RWPE1 (cell line): ENCODE results near the gene SNAPC4.

Source experiments
- CTCF ChIA-PET: fragments of 350-600 bp; sonication (Branson Sonifier 250); formaldehyde crosslinking; extraction: SDS; loops from one replicate; lab custom pipeline; 2021; lab: Yijun Ruan, JAX
- POLR2A ChIA-PET: fragments of 400-600 bp; formaldehyde crosslinking; extraction: SDS; loops from one replicate; lab custom pipeline; 2020; ENCODE audit warnings: antibody characterized with exemption; ENCODE audit not compliant: low non-redundant PET; lab: Yijun Ruan, JAX
- DNase-seq: peaks from one replicate; pipeline ENCODE4 v3.0.0; 2012; ENCODE audit warnings: low spot score
- H3K27ac ChIP-seq: fragments of 450-650 bp; 2 replicates; pipeline ENCODE4 v1.5.1; 2017
- TF ChIP-seq, protein P1 (sequence below): fragments of 450-650 bp; conservative IDR thresholded peaks from 2 replicates; pipeline ENCODE4 v1.5.1; 2017; ENCODE audit warnings: low read depth, mild to moderate bottlenecking

Gene SNAPC4

DNA sequence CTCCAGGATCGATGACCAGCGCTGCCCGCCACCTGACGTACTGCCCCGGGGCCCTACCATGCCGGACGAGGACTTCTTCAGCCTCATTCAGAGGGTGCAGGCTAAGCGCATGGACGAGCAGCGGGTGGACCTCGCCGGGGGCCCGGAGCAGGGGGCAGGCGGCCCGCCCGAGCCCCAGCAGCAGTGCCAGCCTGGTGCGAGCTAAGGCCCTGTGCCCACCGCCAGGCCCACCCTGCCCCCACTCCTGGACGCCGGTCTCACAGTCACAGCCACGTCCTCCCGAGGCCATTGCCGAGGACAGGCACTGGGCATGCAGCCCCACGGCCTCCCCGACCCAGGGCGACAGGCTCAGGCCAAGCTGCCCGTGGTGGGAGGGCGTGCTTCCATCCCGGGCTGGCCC is 42.0 kb downstream of the SNAPC4 start:
- TF ChIP-seq, protein P1, sequence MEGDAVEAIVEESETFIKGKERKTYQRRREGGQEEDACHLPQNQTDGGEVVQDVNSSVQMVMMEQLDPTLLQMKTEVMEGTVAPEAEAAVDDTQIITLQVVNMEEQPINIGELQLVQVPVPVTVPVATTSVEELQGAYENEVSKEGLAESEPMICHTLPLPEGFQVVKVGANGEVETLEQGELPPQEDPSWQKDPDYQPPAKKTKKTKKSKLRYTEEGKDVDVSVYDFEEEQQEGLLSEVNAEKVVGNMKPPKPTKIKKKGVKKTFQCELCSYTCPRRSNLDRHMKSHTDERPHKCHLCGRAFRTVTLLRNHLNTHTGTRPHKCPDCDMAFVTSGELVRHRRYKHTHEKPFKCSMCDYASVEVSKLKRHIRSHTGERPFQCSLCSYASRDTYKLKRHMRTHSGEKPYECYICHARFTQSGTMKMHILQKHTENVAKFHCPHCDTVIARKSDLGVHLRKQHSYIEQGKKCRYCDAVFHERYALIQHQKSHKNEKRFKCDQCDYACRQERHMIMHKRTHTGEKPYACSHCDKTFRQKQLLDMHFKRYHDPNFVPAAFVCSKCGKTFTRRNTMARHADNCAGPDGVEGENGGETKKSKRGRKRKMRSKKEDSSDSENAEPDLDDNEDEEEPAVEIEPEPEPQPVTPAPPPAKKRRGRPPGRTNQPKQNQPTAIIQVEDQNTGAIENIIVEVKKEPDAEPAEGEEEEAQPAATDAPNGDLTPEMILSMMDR = no peak
- ChIA-PET CTCF (interaction anchor here (1.0 kb wide), 1 partner anchor 18 kb away, joined by 3 read pairs; no protein-coding TSS in a partner anchor), POLR2A (no interaction called here)
- DNase-seq = no peak
- peak overlapping the region; percentile 30 for H3K27ac ChIP-seq

DNA sequence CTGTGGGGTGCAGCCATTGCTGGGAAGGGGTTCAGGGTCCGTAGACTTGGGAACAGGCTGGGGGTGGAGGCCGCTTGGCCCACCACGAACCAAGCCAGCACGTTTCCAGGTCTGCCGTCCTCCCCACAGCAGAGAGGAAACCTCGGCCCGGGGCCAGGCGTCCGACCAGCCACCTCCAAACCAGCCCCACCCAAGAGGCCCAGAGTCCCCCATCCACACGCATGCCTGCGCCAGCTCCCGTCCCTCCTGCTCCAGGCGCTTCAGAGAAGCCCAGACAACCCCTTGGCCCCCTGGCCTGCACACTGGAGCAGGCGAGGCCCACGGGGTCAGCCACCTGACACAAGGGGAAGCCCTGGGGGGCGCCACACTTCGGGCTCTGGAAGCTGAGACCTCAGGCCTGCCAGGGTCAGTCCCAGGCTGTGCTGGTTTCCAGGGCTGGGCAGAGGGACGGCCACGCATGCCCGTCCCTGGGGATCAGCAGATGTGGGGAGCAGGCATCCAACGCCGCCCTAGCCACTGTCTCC is 42.7 kb downstream of the SNAPC4 start:
- no peak for DNase-seq
- TF ChIP-seq, protein P1 = no peak
- ChIA-PET CTCF (interaction anchor here (0.6 kb wide), 1 partner anchor 185 kb away, joined by 4 read pairs; no protein-coding TSS in a partner anchor), POLR2A (no interaction called here)
- peak overlapping the region; percentile 30; the same call in 1 of the 2 replicates for H3K27ac ChIP-seq

DNA sequence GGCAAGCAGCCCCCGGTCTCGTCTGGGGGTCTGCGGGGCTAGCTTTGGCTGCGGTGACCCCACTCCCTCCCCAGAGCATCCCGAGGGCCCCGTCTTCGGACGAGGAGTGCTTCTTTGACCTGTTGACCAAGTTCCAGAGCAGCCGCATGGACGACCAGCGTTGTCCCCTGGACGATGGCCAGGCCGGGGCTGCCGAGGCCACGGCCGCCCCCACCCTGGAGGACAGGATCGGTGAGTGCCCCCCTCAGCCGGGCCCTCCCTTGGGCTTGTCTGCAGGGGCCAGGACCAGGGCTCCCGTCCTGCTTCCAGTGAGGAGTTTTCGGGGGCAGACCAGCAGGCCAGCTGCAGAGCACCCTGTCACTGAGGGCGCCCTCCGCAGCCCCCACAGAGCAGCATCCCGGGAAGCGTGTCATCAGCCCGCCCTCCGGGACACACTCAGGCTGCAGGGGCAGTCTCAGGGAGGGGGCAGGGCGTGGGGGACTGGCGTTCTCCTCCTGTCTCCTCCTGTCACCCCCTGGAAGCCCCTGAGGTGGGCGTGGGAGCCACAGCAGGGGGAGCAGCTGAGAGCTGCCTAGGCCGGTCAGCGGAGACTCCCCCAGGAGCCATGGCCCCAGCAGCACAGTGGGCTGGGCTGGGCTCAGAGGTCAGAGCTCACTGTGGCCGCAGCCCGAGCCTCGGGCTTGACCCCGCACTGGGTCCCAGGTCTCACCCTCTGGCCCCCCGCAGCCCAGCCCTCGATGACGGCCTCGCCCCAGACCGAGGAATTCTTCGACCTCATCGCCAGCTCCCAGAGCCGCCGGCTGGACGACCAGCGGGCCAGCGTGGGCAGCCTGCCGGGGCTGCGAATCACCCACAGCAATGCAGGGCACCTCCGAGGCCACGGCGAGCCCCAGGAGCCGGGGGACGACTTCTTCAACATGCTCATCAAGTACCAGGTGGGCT is 44.1 kb downstream of the SNAPC4 start:
- ChIA-PET CTCF (interaction anchor here (0.6 to 0.8 kb wide), 4 partner anchors 10 to 514 kb away, joined by 3 to 5 read pairs (median 3); no protein-coding TSS in a partner anchor), POLR2A (interaction anchor here (0.6 kb wide), 1 partner anchor 10 kb away, joined by 3 read pairs; no protein-coding TSS in a partner anchor)
- no peak overlapping the region for H3K27ac ChIP-seq
- no peak for DNase-seq
- TF ChIP-seq, protein P1 = no peak

DNA sequence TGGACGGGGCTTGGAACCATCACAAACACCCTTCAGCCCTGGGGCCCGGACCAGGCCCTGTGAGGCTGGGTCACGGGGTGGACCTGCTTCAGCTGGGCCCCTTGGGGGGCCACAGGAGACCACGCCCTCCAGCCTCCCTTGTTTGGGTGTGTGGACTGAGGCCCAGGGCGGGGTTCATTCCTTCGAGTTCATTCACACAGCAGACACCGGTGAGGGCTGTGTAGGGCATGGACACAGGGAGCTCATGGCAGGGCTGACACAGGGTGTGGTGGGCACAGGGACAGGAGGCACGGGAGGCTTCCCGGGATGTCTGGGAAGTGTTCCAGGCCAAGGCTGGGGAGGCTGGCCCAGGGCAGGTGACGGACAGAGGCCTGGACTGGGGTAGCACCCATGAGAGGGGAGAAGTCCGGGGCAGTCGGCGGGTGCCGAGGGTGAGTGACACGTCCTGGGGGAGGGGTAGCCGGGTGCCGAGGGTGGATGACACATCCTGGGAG is 45.3 kb downstream of the SNAPC4 start:
- peak; percentile 48 for DNase-seq
- H3K27ac ChIP-seq = peak overlapping the region; percentile 80
- POLR2A ChIA-PET = no interaction called here
- CTCF ChIA-PET = interaction anchor here (0.6 to 1.2 kb wide), 6 partner anchors 8 to 363 kb away, joined by 3 to 7 read pairs (median 4); partner anchors contain the start of gene SNAPC4
- TF ChIP-seq, protein P1 = no peak

DNA sequence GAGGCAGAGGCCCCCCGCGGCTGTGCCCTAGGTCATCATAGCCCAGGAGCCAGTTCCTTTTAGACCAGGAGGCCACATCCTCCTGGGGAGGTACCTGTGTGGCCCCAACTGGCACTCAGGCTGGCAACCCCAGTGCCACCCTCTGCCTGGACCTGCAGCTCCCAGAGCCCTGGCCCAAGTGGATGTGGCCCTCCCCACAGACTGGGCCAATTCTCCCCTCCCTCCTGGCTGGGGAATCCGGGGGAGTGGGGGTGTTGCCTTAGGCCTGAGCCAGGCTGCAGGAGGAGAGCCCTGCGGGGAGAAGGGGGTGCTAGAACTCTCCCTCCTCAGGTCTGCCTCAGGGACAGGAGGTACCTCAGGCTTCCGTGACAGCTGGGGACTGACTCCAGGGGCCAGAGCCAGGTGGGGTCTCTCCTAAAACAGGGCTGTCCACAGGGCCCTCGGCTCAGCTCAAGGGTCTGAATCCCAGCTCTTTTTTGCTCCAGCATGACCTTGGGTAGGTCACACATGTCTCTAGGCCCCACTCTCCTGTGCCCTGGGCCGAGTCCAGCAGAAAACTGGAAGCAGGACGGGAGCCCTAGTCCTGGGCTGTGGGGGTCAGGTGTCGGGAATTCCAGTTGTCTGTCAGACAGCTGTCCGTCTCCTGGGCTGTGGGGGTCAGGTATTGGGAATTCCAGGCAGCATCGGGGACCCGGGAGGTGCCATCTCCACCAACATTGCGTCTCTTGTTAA is 46.0 kb downstream of the SNAPC4 start:
- peak overlapping the region; percentile 80 for H3K27ac ChIP-seq
- no peak for DNase-seq
- ChIA-PET CTCF (interaction anchor here (0.6 to 1.2 kb wide), 8 partner anchors 8 to 364 kb away, joined by 3 to 7 read pairs (median 4); partner anchors contain the start of genes DNLZ and SNAPC4), POLR2A (no interaction called here)
- TF ChIP-seq, protein P1 = no peak
